ENCODE measurements around the gene NCS1.

The NCS1 gene

GRCh38 chr9:130214776-130215340 is 42.7 kb downstream of the NCS1 start:
- Mint-ChIP-seq H3K27ac (no peak overlapping the region), H3K4me3 (no peak overlapping the region), H3K4me1 (no peaks in the 10 kb centered on the region), H3K36me3 (no peaks in the 10 kb centered on the region), H3K27me3 (no peaks in the 10 kb centered on the region), H3K9me3 (no peaks in the 10 kb centered on the region)
- DNase-seq = no peak
- CTCF ChIA-PET = no interaction called here

- Mint-ChIP-seq H3K27me3 (no peaks in the 10 kb centered on the region), H3K4me1 (no peaks in the 10 kb centered on the region), H3K9me3 (no peaks in the 10 kb centered on the region), H3K36me3 (no peaks in the 10 kb centered on the region), H3K4me3 (no peak overlapping the region), H3K27ac (no peak overlapping the region)
- CTCF ChIA-PET = no interaction called here
- DNase-seq = no peak
Measured at GRCh38 chr9:130215341-130216119, 43.3 kb downstream of the NCS1 start.

- Mint-ChIP-seq H3K36me3 (no peaks in the 10 kb centered on the region), H3K4me1 (no peaks in the 10 kb centered on the region), H3K9me3 (no peaks in the 10 kb centered on the region), H3K4me3 (no peak overlapping the region), H3K27me3 (no peaks in the 10 kb centered on the region), H3K27ac (no peak overlapping the region)
- DNase-seq = no peak
- CTCF ChIA-PET = no interaction called here
Measured at GRCh38 chr9:130217838-130218237, 45.6 kb downstream of the NCS1 start.

- CTCF ChIA-PET = interaction anchor here (1.3 to 1.4 kb wide), 2 partner anchors 17 to 113 kb away, joined by 3 to 6 read pairs; no protein-coding TSS in a partner anchor
Measured at GRCh38 chr9:130219661-130220096, 47.5 kb downstream of the NCS1 start.

GRCh38 chr9:130220352-130220751 is 48.1 kb downstream of the NCS1 start:
- H3K36me3 Mint-ChIP-seq = no peaks in the 10 kb centered on the region
- CTCF ChIA-PET = interaction anchor here (1.4 kb wide), 1 partner anchor 113 kb away, joined by 6 read pairs; no protein-coding TSS in a partner anchor
- H3K4me3 Mint-ChIP-seq = no peak overlapping the region
- DNase-seq = no peak
- H3K27ac Mint-ChIP-seq = no peak overlapping the region
- no peaks in the 10 kb centered on the region for H3K27me3 Mint-ChIP-seq
- H3K4me1 Mint-ChIP-seq = no peaks in the 10 kb centered on the region
- H3K9me3 Mint-ChIP-seq = no peaks in the 10 kb centered on the region

More at GRCh38 chr9:130219661-130220096, 47.5 kb downstream of the NCS1 start:
- no peak overlapping the region for H3K4me3 Mint-ChIP-seq
- H3K27me3 Mint-ChIP-seq = no peaks in the 10 kb centered on the region
- H3K36me3 Mint-ChIP-seq = no peaks in the 10 kb centered on the region
- no peak for DNase-seq
- H3K4me1 Mint-ChIP-seq = no peaks in the 10 kb centered on the region
- no peak overlapping the region for H3K27ac Mint-ChIP-seq
- H3K9me3 Mint-ChIP-seq = no peaks in the 10 kb centered on the region

- DNase-seq = no peak
- no peak overlapping the region for H3K4me3 Mint-ChIP-seq
- no peaks in the 10 kb centered on the region for H3K4me1 Mint-ChIP-seq
- no peaks in the 10 kb centered on the region for H3K36me3 Mint-ChIP-seq
- H3K27me3 Mint-ChIP-seq = peaks cover 1% of the 10 kb centered on the region
- H3K9me3 Mint-ChIP-seq = no peaks in the 10 kb centered on the region
- CTCF ChIA-PET = interaction anchor here (0.6 to 0.8 kb wide), 2 partner anchors 13 to 23 kb away, joined by 3 read pairs; no protein-coding TSS in a partner anchor
- no peak overlapping the region for H3K27ac Mint-ChIP-seq
Measured at GRCh38 chr9:130222833-130223232, 50.6 kb downstream of the NCS1 start.

GRCh38 chr9:130225071-130225470 is 52.9 kb downstream of the NCS1 start:
- peaks cover 4% of the 10 kb centered on the region for H3K27me3 Mint-ChIP-seq

GRCh38 chr9:130225586-130225985 is 53.4 kb downstream of the NCS1 start:
- no peak overlapping the region for H3K27ac Mint-ChIP-seq
- H3K4me3 Mint-ChIP-seq = no peak overlapping the region
- no peaks in the 10 kb centered on the region for H3K4me1 Mint-ChIP-seq
- no peak for DNase-seq
- H3K9me3 Mint-ChIP-seq = peaks cover 2% of the 10 kb centered on the region
- peaks cover 4% of the 10 kb centered on the region for H3K27me3 Mint-ChIP-seq
- no peaks in the 10 kb centered on the region for H3K36me3 Mint-ChIP-seq
- CTCF ChIA-PET = no interaction called here

More at GRCh38 chr9:130225071-130225470, 52.9 kb downstream of the NCS1 start:
- Mint-ChIP-seq H3K27ac (no peak overlapping the region), H3K9me3 (peaks cover 2% of the 10 kb centered on the region), H3K4me3 (no peak overlapping the region), H3K36me3 (no peaks in the 10 kb centered on the region), H3K4me1 (no peaks in the 10 kb centered on the region)
- CTCF ChIA-PET = no interaction called here
- no peak for DNase-seq

GRCh38 chr9:130226112-130226511 is 53.9 kb downstream of the NCS1 start:
- H3K27ac Mint-ChIP-seq = no peak overlapping the region
- no peaks in the 10 kb centered on the region for H3K4me1 Mint-ChIP-seq
- peaks cover 2% of the 10 kb centered on the region for H3K9me3 Mint-ChIP-seq

GRCh38 chr9:130227833-130228232 is 55.6 kb downstream of the NCS1 start:
- Mint-ChIP-seq H3K4me3 (no peak overlapping the region), H3K27ac (no peak overlapping the region), H3K4me1 (no peaks in the 10 kb centered on the region), H3K9me3 (peaks cover 2% of the 10 kb centered on the region), H3K36me3 (no peaks in the 10 kb centered on the region), H3K27me3 (peaks cover 4% of the 10 kb centered on the region)
- CTCF ChIA-PET = no interaction called here
- no peak for DNase-seq

More at GRCh38 chr9:130226112-130226511, 53.9 kb downstream of the NCS1 start:
- Mint-ChIP-seq H3K27me3 (peaks cover 4% of the 10 kb centered on the region), H3K4me3 (no peak overlapping the region), H3K36me3 (no peaks in the 10 kb centered on the region)
- peak; percentile 14 for DNase-seq
- CTCF ChIA-PET = no interaction called here

GRCh38 chr9:130229759-130230158 is 57.6 kb downstream of the NCS1 start:
- CTCF ChIA-PET = no interaction called here
- no peak overlapping the region for H3K4me3 Mint-ChIP-seq

GRCh38 chr9:130230631-130231030 is 58.4 kb downstream of the NCS1 start:
- H3K27ac Mint-ChIP-seq = no peak overlapping the region
- H3K9me3 Mint-ChIP-seq = peaks cover 2% of the 10 kb centered on the region
- no peak for DNase-seq
- CTCF ChIA-PET = no interaction called here
- H3K4me1 Mint-ChIP-seq = no peaks in the 10 kb centered on the region
- H3K36me3 Mint-ChIP-seq = no peaks in the 10 kb centered on the region
- H3K27me3 Mint-ChIP-seq = peaks cover 4% of the 10 kb centered on the region
- H3K4me3 Mint-ChIP-seq = no peak overlapping the region

More at GRCh38 chr9:130229759-130230158, 57.6 kb downstream of the NCS1 start:
- no peaks in the 10 kb centered on the region for H3K36me3 Mint-ChIP-seq
- H3K9me3 Mint-ChIP-seq = peaks cover 2% of the 10 kb centered on the region
- no peak for DNase-seq
- no peaks in the 10 kb centered on the region for H3K4me1 Mint-ChIP-seq
- peaks cover 4% of the 10 kb centered on the region for H3K27me3 Mint-ChIP-seq
- H3K27ac Mint-ChIP-seq = no peak overlapping the region

GRCh38 chr9:130232899-130233586 is 60.8 kb downstream of the NCS1 start:
- Mint-ChIP-seq H3K36me3 (no peaks in the 10 kb centered on the region), H3K27me3 (peaks cover under 1% of the 10 kb centered on the region), H3K9me3 (peaks cover 2% of the 10 kb centered on the region), H3K4me3 (no peak overlapping the region), H3K4me1 (peaks cover 4% of the 10 kb centered on the region), H3K27ac (no peak overlapping the region)
- CTCF ChIA-PET = no interaction called here
- no peak for DNase-seq

GRCh38 chr9:130233587-130233945 is 61.4 kb downstream of the NCS1 start:
- peaks cover 2% of the 10 kb centered on the region for H3K9me3 Mint-ChIP-seq
- no peak for DNase-seq
- CTCF ChIA-PET = no interaction called here
- H3K27me3 Mint-ChIP-seq = peaks cover under 1% of the 10 kb centered on the region
- peaks cover 4% of the 10 kb centered on the region for H3K4me1 Mint-ChIP-seq
- H3K4me3 Mint-ChIP-seq = no peak overlapping the region
- H3K36me3 Mint-ChIP-seq = no peaks in the 10 kb centered on the region
- H3K27ac Mint-ChIP-seq = no peak overlapping the region

Measured in activated naive CD4-positive, alpha-beta T cell treated with anti-CD3 and anti-CD28 coated beads, Interleukin-2, amount 10 ng/mL, durations not matched to agents 7 days and 5 days (primary cell).